Body of pancreas (tissue), 4 donors: ENCODE results near the gene CHST8. TPM values are rescaled to one million over a fixed set of nuclear protein-coding genes. Genes with fewer than 3 reads are reported as not detected.

Experiments used
- ATAC-seq: fragments of 150-250 bp; one replicate; pipeline ENCODE4 v1.9.1; 2016
- DNase-seq, 4 donors: peaks; one replicate each; pipeline ENCODE4 v3.0.0-alpha.2; 2019
- H3K27ac ChIP-seq, 4 donors: fragments of 200-600 bp; sonication (generic); 1 replicate in 3 of 4; 2 replicates in 1 of 4; pipeline versions ENCODE4 v1.5.1 to v1.6.1; 2016 to 2019; ENCODE audit warnings: mild to moderate bottlenecking in 1 of 4, mixed read lengths in 1 of 4, moderate library complexity in 1 of 4
- H3K27me3 ChIP-seq, 2 donors: fragments of 200-600 bp; sonication (generic); one replicate each; pipeline ENCODE4 v1.6.0; 2016; ENCODE audit warnings: mild to moderate bottlenecking in 1 of 2
- H3K36me3 ChIP-seq, 2 donors: fragments of 200-600 bp; sonication (generic); replicated peaks in 1 of 2; 2 replicates each; pipeline ENCODE4 v1.5.1; 2016; ENCODE audit warnings: low read depth in 2 of 2; ENCODE audit not compliant: insufficient read depth in 1 of 2
- H3K4me1 ChIP-seq: fragments of 200-600 bp; sonication (generic); one replicate; pipeline ENCODE4 v1.6.0; 2016
- H3K4me3 ChIP-seq, 2 donors: fragments of 200-600 bp; sonication (generic); 1 replicate in 1 of 2; 2 replicates in 1 of 2; pipeline ENCODE4 v1.5.1; 2016 to 2019
- H3K9me3 ChIP-seq, 3 donors: fragments of 200-600 bp; sonication (generic); 1 replicate in 2 of 3; 2 replicates in 1 of 3; pipeline ENCODE4 v1.5.1; 2016
- POLR2A ChIP-seq, 3 donors: fragments of 450-650 bp; IDR thresholded peaks; one replicate each; pipeline ENCODE4 v1.6.1; 2016; ENCODE audit warnings: antibody characterized with exemption in 3 of 3, mild to moderate bottlenecking in 2 of 3
- WGBS, 2 donors: methylation state at CpG; one replicate each; pipeline ENCODE4 v1.1.5; 2017; 5-methylcytosine and 5-hydroxymethylcytosine counted together
- intact Hi-C: fragments of 100-400 bp; cut with DNase I; formaldehyde crosslinking; loops from one replicate; pipeline ENCODE4 v1.15.1; 2023
- total RNA-seq, 2 donors: library from RNA; depleted of rRNA; stranded (reverse); fragments of >200 nt; gene quantifications; one replicate each; pipeline ENCODE4 v1.1.0, GENCODE V29; 2016
- TF ChIP-seq, protein P1 (sequence below), 7 experiments: fragments of 450-650 bp in 4 of 7; fragments of 200-600 bp in 3 of 7; sonication (generic) in 3 of 7; IDR thresholded peaks; one replicate each; pipeline ENCODE4 v1.5.1; 2016 to 2019; ENCODE audit warnings: antibody characterized with exemption in 7 of 7

The CHST8 gene
- total RNA-seq, 2 donors from 2014 or later = 0.26 TPM; not detected in 1

DNA sequence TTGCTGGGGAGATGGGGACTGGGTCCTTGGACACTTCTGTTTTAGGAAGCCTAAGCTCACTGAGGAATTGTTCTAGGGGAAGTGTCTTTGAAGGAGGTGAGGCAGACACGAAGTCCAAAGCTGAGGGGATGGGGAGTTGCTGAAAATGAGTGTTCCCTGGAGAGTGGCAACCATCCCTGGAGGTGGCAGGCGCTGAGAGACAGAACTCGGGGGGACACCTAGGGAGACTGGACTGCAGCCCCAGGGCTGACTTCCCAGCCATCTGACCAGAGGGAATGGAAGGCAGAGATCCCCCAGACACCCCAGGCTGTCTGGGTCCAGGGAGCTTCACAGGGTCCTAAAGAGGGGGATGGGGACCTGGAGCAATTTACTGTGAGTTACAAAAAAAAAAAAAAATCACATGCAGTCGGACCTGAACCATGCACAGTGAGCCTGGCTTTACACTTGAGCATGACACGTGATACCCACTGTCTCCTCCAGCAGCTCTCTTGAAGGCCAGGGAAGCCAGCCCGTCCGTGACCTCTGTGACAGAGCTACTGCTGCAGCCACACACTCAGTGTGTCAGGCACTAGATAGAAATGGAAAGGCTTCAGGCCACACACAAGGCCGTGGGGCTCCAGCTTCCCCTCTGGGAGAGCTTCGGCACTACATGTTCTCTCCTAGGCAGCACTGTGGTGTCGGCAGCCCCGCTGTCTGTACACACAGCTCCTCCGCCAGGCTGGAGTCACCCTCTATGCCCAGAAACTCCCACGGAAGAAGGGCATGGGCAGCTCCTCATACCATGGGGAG, 97.8 kb downstream of the CHST8 start:
- Histone ChIP-seq H3K4me1 (no peaks in the 10 kb centered on the region), H3K9me3 (no peaks in the 10 kb centered on the region), H3K27ac (no peak overlapping the region), H3K4me3 (no peak overlapping the region), H3K27me3 (no peaks in the 10 kb centered on the region), H3K36me3 (no peaks in the 10 kb centered on the region)
- WGBS, 2 donors = 48 to 54% methylated on average over 12 to 13 of the region's 13 CpGs
- no peak for DNase-seq
- intact Hi-C loops = no loop called here
- TF ChIP-seq POLR2A (IDR thresholded peaks at IDR 0.05) = no peak
- TF ChIP-seq, protein P1, sequence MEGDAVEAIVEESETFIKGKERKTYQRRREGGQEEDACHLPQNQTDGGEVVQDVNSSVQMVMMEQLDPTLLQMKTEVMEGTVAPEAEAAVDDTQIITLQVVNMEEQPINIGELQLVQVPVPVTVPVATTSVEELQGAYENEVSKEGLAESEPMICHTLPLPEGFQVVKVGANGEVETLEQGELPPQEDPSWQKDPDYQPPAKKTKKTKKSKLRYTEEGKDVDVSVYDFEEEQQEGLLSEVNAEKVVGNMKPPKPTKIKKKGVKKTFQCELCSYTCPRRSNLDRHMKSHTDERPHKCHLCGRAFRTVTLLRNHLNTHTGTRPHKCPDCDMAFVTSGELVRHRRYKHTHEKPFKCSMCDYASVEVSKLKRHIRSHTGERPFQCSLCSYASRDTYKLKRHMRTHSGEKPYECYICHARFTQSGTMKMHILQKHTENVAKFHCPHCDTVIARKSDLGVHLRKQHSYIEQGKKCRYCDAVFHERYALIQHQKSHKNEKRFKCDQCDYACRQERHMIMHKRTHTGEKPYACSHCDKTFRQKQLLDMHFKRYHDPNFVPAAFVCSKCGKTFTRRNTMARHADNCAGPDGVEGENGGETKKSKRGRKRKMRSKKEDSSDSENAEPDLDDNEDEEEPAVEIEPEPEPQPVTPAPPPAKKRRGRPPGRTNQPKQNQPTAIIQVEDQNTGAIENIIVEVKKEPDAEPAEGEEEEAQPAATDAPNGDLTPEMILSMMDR (IDR thresholded peaks at IDR 0.05) = no peak
- ATAC-seq = no peak

DNA sequence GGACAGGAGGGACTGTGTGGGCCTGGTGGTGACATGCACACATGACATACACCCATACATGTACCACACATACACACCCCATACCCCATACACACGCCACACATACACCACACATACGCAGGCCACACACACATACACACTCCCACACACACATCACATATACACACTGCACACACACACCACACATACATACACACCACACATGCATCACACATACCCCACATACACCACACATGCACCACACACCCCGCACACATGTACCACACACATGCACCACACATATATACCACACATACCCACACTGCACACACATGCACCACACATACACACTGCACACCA, 98.4 kb downstream of the CHST8 start:
- no peak for ATAC-seq

DNA sequence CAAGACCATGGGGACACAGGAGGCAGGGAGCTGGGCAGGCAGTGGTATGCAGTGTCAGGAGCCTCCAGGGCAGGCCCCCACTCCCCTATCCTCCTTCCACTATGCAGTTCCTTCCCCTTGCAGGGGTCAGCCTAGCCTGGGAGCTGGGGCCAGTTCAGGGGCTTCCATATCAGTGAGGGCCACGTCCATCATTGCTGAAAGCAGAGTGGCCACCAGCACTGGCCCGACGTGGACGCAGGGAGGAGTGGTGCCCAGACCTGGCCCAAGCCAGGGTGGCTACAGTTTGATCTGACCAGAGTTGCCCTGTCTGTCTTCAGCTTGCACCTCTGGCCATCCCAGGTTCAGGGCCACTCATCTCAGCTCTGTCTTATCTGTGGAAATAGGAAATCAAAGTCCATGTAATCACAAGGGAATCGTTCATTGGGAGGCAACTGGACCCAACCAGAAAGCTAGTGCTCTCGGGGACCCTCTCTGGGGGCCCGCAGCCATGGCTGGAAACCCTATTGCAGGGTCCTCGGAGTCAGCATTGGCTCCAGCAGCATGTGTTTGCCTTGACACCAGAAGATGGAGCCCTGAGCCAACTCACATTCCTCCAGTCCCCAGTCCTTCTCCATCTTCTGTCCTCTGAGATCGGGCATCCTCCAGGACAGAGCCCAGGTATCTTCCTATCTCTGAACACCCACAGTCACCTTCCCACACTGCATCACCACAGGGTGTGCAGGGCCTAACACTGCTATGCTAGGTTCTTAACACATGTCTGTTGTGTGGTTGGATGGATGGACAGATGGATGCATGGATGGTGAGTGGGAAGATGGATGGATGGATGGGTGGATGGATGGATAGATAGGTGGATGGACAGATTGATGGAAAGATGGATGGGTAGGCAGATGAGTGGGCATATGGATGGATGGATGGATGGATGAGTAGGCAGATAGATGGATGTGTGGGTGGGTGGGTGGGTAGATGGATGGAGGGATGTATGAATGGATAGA, 99.2 kb downstream of the CHST8 start:
- TF ChIP-seq, protein P1 (IDR thresholded peaks at IDR 0.05) = no peak
- TF ChIP-seq POLR2A (IDR thresholded peaks at IDR 0.05) = no peak
- intact Hi-C loops = no loop called here
- Histone ChIP-seq H3K9me3 (no peaks in the 10 kb centered on the region), H3K36me3 (no peaks in the 10 kb centered on the region), H3K4me1 (no peaks in the 10 kb centered on the region), H3K27me3 (no peaks in the 10 kb centered on the region), H3K27ac (no peak overlapping the region), H3K4me3 (no peak overlapping the region)
- DNase-seq (no peak), ATAC-seq (no peak)
- 57 to 70% methylated on average over 4 to 9 of the region's 9 CpGs for WGBS, 2 donors

More for the DNA sequence above, 98.4 kb downstream of the CHST8 start:
- Histone ChIP-seq H3K4me3 (no peak overlapping the region), H3K27me3 (no peaks in the 10 kb centered on the region), H3K36me3 (no peaks in the 10 kb centered on the region), H3K9me3 (no peaks in the 10 kb centered on the region), H3K27ac (no peak overlapping the region), H3K4me1 (no peaks in the 10 kb centered on the region)
- DNase-seq = no peak
- intact Hi-C loops = no loop called here
- 71 to 76% methylated on average over 3 of the region's 3 CpGs for WGBS, 2 donors
- TF ChIP-seq, protein P1 (IDR thresholded peaks at IDR 0.05) = no peak
- TF ChIP-seq POLR2A (IDR thresholded peaks at IDR 0.05) = no peak

DNA sequence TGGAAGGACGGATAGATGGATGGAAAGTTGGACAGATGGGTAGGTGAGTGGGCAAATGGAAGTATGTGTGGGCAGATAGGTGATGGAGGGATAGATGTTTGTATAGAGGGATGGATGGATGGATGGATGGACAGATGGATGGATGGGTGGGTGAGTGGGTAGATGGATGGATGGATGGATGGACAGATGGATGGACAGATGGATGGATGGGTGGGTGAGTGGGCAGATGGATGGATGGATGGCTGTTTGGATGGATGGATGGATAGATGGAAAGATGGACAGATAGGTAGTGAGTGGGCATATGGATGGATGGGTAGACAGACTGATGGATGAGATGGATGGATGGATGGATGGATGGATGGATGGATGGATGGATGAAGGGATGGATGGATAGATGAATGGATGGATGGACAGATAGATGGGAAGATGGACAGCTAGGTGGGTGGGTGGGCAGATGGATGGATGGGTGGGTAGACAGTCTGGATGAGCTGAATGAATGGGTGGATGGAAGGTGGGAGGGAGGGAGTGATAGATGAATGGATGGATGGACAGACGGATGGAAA, 100.1 kb downstream of the CHST8 start:
- Histone ChIP-seq H3K36me3 (no peaks in the 10 kb centered on the region), H3K4me3 (no peak overlapping the region), H3K27me3 (no peaks in the 10 kb centered on the region), H3K27ac (no peak overlapping the region), H3K4me1 (no peaks in the 10 kb centered on the region), H3K9me3 (no peaks in the 10 kb centered on the region)
- no peak for ATAC-seq
- intact Hi-C loops = no loop called here
- no peak for DNase-seq
- 53 to 65% methylated on average over 2 of the region's 2 CpGs for WGBS, 2 donors
- TF ChIP-seq, protein P1 (IDR thresholded peaks at IDR 0.05) = no peak
- TF ChIP-seq POLR2A (IDR thresholded peaks at IDR 0.05) = no peak
